SK-N-SH treated with all-trans-retinoic acid at 6 μM for 48 hours (cell line): ENCODE data around the gene TGFB2.

Experiments used
- ATAC-seq: fragments of 200-7000 bp; cut with Tn5 transposase; 3 replicates; pipeline ENCODE4 v1.9.1; 2020; ENCODE audit warnings: mild to moderate bottlenecking, moderate library complexity
- ARNTL ChIP-seq: fragments of 450-650 bp; formaldehyde crosslinking; IDR thresholded peaks from 2 replicates; pipeline ENCODE4 v1.5.0; 2020; ENCODE audit warnings: low read depth, mild to moderate bottlenecking, moderate library complexity, borderline replicate concordance
- BACH2 ChIP-seq: fragments of 250-450 bp; sonication (Bioruptor Pico); IDR thresholded peaks from 2 replicates; pipeline ENCODE4 v1.9.0; 2021; ENCODE audit warnings: mild to moderate bottlenecking, borderline replicate concordance
- CSDC2 ChIP-seq: fragments of 250-450 bp; sonication (Bioruptor Pico); IDR thresholded peaks from 2 replicates; pipeline ENCODE4 v1.5.0; 2020; ENCODE audit warnings: mild to moderate bottlenecking, moderate library complexity
- ESRRG ChIP-seq: fragments of 250-450 bp; sonication (Bioruptor Pico); IDR thresholded peaks from 2 replicates; pipeline ENCODE4 v1.6.1; 2021; ENCODE audit warnings: mild to moderate bottlenecking
- ISL1 ChIP-seq: fragments of 250-450 bp; sonication (Bioruptor Pico); IDR thresholded peaks from 2 replicates; pipeline ENCODE4 v2.1.2; 2022; ENCODE audit warnings: mild to moderate bottlenecking, moderate library complexity
- OSR1 ChIP-seq: fragments of 250-450 bp; sonication (Bioruptor Pico); IDR thresholded peaks from 2 replicates; pipeline ENCODE4 v1.8.0; 2022; ENCODE audit warnings: moderate library complexity, mild to moderate bottlenecking, inconsistent platforms
- PPARA ChIP-seq: fragments of 250-450 bp; sonication (Bioruptor Pico); IDR thresholded peaks from 2 replicates; pipeline ENCODE4 v1.5.0; 2020; ENCODE audit warnings: mild to moderate bottlenecking, borderline replicate concordance
- RARB ChIP-seq: fragments of 250-450 bp; sonication (Bioruptor Pico); IDR thresholded peaks from 2 replicates; pipeline ENCODE4 v1.8.0; 2021; ENCODE audit warnings: mild to moderate bottlenecking, moderate library complexity
- SNAI2 ChIP-seq: fragments of 250-450 bp; sonication (Bioruptor Pico); IDR thresholded peaks from 2 replicates; pipeline ENCODE4 v1.5.0; 2020; ENCODE audit warnings: mild to moderate bottlenecking, moderate library complexity
- TCF4 ChIP-seq: fragments of 250-450 bp; sonication (Bioruptor Pico); IDR thresholded peaks from 2 replicates; pipeline ENCODE4 v1.8.0; 2021; ENCODE audit warnings: mild to moderate bottlenecking, moderate library complexity, borderline replicate concordance
- TOX ChIP-seq: fragments of 250-450 bp; sonication (Bioruptor Pico); IDR thresholded peaks from 2 replicates; pipeline ENCODE4 v1.8.0; 2021; ENCODE audit warnings: mild to moderate bottlenecking, moderate library complexity, borderline replicate concordance
- ZC3H10 ChIP-seq: fragments of 250-450 bp; sonication (Bioruptor Pico); IDR thresholded peaks from 2 replicates; pipeline ENCODE4 v1.5.1; 2021; ENCODE audit warnings: mild to moderate bottlenecking, moderate library complexity
- ZFP3 ChIP-seq: fragments of 250-450 bp; sonication (Bioruptor Pico); IDR thresholded peaks from 2 replicates; pipeline ENCODE4 v1.5.0; 2020; ENCODE audit warnings: mild to moderate bottlenecking, moderate library complexity
- ZFP30 ChIP-seq: fragments of 450-650 bp; formaldehyde crosslinking; IDR thresholded peaks from 2 replicates; pipeline ENCODE4 v1.5.0; 2022; ENCODE audit warnings: mild to moderate bottlenecking, moderate library complexity
- ZNF565 ChIP-seq: fragments of 450-650 bp; formaldehyde crosslinking; conservative IDR thresholded peaks from 2 replicates; pipeline ENCODE4 v1.5.0; 2020; ENCODE audit warnings: low read depth, mild to moderate bottlenecking, moderate library complexity
- ZNF8 ChIP-seq: fragments of 450-650 bp; formaldehyde crosslinking; IDR thresholded peaks from 2 replicates; pipeline ENCODE4 v1.5.0; 2020; ENCODE audit warnings: mild to moderate bottlenecking, moderate library complexity
- TF ChIP-seq, protein P1 (sequence below): fragments of 250-450 bp; sonication (Bioruptor Pico); IDR thresholded peaks from 2 replicates; pipeline ENCODE4 v1.5.1; 2021; ENCODE audit warnings: mild to moderate bottlenecking, moderate library complexity
- TF ChIP-seq, protein P2 (sequence below): fragments of 250-450 bp; sonication (Bioruptor Pico); IDR thresholded peaks from 2 replicates; pipeline ENCODE4 v1.8.0; 2021; ENCODE audit warnings: low read depth, mild to moderate bottlenecking, moderate library complexity, borderline replicate concordance
- TF ChIP-seq, protein P3 (sequence below): fragments of 250-450 bp; sonication (Bioruptor Pico); IDR thresholded peaks from 2 replicates; pipeline ENCODE4 v1.8.0; 2020; ENCODE audit warnings: mild to moderate bottlenecking, moderate library complexity, borderline replicate concordance
- TF ChIP-seq, protein P4 (sequence below): fragments of 250-450 bp; sonication (Bioruptor Pico); IDR thresholded peaks from 2 replicates; pipeline ENCODE4 v1.5.0; 2020; ENCODE audit warnings: mild to moderate bottlenecking, moderate library complexity
- TF ChIP-seq, protein P5 (sequence below): fragments of 250-450 bp; sonication (Bioruptor Pico); IDR thresholded peaks from 2 replicates; pipeline ENCODE4 v1.5.1; 2020; ENCODE audit warnings: low read depth, mild to moderate bottlenecking, moderate library complexity

The TGFB2 gene

DNA sequence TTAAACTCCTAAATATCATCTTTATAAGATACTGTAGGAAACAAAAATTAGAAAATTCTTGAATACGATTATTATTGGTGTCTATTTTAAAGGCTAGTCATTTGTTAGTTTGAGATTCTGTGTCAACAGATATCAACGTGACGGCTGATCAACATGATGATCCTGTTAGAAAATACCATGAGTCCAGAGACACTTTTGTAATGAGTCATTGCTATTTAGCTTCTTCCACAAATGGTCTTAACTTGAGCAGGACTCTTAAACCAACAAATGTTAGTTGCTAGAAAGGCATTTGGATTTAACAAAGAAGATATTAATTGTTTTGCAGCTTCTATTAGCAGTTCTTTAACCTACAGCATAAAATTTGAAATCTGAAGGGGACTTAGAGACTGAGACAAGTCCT, 131.2 kb downstream of the TGFB2 start:
- ATAC-seq: peak; percentile 60
- TF ChIP-seq ZNF565: no peak
- TF ChIP-seq, protein P1, sequence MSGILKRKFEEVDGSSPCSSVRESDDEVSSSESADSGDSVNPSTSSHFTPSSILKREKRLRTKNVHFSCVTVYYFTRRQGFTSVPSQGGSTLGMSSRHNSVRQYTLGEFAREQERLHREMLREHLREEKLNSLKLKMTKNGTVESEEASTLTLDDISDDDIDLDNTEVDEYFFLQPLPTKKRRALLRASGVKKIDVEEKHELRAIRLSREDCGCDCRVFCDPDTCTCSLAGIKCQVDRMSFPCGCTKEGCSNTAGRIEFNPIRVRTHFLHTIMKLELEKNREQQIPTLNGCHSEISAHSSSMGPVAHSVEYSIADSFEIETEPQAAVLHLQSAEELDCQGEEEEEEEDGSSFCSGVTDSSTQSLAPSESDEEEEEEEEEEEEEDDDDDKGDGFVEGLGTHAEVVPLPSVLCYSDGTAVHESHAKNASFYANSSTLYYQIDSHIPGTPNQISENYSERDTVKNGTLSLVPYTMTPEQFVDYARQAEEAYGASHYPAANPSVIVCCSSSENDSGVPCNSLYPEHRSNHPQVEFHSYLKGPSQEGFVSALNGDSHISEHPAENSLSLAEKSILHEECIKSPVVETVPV (CRISPR knock-in tag): no peak
- TF ChIP-seq PPARA (CRISPR knock-in tag): no peak
- no peak for TF ChIP-seq ZFP3
- peak; percentile 66; the same call in 1 of the 2 replicates for TF ChIP-seq ISL1
- TF ChIP-seq ZNF8 (CRISPR knock-in tag): no peak
- TF ChIP-seq TCF4 (CRISPR knock-in tag): no peak
- TF ChIP-seq, protein P2, sequence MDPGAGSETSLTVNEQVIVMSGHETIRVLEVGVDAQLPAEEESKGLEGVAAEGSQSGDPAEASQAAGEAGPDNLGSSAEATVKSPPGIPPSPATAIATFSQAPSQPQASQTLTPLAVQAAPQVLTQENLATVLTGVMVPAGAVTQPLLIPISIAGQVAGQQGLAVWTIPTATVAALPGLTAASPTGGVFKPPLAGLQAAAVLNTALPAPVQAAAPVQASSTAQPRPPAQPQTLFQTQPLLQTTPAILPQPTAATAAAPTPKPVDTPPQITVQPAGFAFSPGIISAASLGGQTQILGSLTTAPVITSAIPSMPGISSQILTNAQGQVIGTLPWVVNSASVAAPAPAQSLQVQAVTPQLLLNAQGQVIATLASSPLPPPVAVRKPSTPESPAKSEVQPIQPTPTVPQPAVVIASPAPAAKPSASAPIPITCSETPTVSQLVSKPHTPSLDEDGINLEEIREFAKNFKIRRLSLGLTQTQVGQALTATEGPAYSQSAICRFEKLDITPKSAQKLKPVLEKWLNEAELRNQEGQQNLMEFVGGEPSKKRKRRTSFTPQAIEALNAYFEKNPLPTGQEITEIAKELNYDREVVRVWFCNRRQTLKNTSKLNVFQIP (CRISPR knock-in tag): no peak
- TF ChIP-seq, protein P3, sequence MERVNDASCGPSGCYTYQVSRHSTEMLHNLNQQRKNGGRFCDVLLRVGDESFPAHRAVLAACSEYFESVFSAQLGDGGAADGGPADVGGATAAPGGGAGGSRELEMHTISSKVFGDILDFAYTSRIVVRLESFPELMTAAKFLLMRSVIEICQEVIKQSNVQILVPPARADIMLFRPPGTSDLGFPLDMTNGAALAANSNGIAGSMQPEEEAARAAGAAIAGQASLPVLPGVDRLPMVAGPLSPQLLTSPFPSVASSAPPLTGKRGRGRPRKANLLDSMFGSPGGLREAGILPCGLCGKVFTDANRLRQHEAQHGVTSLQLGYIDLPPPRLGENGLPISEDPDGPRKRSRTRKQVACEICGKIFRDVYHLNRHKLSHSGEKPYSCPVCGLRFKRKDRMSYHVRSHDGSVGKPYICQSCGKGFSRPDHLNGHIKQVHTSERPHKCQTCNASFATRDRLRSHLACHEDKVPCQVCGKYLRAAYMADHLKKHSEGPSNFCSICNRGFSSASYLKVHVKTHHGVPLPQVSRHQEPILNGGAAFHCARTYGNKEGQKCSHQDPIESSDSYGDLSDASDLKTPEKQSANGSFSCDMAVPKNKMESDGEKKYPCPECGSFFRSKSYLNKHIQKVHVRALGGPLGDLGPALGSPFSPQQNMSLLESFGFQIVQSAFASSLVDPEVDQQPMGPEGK (CRISPR knock-in tag): no peak
- TF ChIP-seq ZC3H10 (CRISPR knock-in tag): 0 out of 2 replicates have a peak, but pooled peaks have one; percentile 36
- no peak for TF ChIP-seq RARB (CRISPR knock-in tag)
- no peak for TF ChIP-seq BACH2
- no peak for TF ChIP-seq ESRRG (CRISPR knock-in tag)

DNA sequence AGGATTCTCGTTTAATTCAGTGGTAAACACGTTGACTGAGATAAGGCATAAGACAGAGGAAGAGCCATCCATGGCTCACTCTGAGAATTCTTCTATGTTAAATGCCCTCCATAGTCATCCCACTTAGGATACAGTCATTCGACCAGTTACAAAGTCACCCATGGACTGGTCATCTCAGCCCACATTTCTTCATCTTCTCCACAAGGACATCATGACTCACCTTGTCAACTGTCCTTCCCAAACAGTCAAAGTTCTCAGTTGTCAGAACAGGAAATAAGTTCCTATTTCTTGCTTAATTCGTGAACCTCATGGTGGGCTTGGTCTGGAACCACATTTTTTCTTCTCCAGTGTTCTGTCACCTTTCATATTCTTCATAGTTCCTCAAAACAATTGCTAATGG, 133.2 kb downstream of the TGFB2 start:
- TF ChIP-seq ZFP3 (no peak), BACH2 (no peak), ZFP30 (CRISPR knock-in tag) (no peak), CSDC2 (CRISPR knock-in tag) (no peak)
- TF ChIP-seq, all 23 proteins: peak for 0
- no peak for ATAC-seq

DNA sequence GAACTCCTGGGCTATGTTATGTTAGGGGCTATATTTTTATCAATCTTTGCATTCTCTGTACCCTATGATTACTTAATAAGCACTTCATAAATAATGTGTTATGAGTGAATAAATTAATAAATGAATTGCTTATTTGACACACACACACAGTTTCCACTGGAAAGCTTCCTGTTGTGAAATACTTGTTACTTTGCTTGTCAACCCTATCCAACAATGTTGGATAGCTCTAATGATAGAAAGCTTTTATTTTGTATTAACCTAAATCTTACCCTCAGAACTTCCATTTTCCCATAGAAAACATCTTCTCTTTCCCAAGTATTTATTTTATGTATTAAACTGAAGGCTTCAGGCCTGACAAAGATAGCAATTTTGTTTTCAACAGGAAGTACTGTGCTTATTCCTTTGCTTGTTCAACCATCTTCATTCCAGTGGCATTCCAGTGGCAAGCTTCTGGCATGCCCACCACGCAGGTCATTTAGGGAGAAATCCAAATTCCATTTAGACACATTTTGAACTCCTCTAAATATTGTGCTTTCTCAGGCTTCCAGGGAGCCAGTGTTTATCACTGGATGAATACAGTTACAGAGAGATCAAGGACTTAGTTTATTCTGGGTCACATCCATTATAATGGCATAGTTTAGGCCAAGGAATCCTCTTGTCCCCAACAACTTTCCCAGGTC, 134.4 kb downstream of the TGFB2 start:
- ATAC-seq: peak; percentile 55
- TF ChIP-seq ZNF8 (CRISPR knock-in tag) (no peak), SNAI2 (CRISPR knock-in tag) (0 out of 2 replicates have a peak, but pooled peaks have one; percentile 45), ESRRG (CRISPR knock-in tag) (no peak), ARNTL (CRISPR knock-in tag) (no peak)

DNA sequence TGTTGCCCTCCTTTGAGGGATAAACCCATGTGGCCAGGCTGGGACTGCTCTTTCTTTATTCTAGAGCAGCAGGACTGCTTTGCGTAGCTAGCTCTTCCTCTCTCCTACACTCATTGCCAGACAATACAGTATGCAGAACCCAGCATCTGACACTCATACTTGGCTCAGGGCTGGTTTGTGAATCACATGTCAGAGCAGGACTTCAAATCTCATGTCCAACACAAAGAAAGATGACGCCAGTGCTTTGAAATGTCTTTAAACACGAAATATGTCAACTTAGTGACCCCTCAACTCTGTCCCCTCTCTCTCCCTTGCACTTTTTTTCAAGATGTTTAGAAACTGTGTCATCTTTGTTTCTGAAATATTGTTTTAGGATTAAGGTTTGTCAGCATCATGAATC, 135.0 kb downstream of the TGFB2 start:
- peak; percentile 80 for ATAC-seq
- TF ChIP-seq, protein P4, sequence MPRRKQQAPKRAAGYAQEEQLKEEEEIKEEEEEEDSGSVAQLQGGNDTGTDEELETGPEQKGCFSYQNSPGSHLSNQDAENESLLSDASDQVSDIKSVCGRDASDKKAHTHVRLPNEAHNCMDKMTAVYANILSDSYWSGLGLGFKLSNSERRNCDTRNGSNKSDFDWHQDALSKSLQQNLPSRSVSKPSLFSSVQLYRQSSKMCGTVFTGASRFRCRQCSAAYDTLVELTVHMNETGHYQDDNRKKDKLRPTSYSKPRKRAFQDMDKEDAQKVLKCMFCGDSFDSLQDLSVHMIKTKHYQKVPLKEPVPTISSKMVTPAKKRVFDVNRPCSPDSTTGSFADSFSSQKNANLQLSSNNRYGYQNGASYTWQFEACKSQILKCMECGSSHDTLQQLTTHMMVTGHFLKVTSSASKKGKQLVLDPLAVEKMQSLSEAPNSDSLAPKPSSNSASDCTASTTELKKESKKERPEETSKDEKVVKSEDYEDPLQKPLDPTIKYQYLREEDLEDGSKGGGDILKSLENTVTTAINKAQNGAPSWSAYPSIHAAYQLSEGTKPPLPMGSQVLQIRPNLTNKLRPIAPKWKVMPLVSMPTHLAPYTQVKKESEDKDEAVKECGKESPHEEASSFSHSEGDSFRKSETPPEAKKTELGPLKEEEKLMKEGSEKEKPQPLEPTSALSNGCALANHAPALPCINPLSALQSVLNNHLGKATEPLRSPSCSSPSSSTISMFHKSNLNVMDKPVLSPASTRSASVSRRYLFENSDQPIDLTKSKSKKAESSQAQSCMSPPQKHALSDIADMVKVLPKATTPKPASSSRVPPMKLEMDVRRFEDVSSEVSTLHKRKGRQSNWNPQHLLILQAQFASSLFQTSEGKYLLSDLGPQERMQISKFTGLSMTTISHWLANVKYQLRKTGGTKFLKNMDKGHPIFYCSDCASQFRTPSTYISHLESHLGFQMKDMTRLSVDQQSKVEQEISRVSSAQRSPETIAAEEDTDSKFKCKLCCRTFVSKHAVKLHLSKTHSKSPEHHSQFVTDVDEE: no peak
- no peak for TF ChIP-seq ZFP30 (CRISPR knock-in tag)
- TF ChIP-seq, protein P3 (CRISPR knock-in tag): no peak
- TF ChIP-seq SNAI2 (CRISPR knock-in tag): no peak
- no peak for TF ChIP-seq ISL1
- TF ChIP-seq ARNTL (CRISPR knock-in tag): no peak
- no peak for TF ChIP-seq ESRRG (CRISPR knock-in tag)
- TF ChIP-seq, protein P5, sequence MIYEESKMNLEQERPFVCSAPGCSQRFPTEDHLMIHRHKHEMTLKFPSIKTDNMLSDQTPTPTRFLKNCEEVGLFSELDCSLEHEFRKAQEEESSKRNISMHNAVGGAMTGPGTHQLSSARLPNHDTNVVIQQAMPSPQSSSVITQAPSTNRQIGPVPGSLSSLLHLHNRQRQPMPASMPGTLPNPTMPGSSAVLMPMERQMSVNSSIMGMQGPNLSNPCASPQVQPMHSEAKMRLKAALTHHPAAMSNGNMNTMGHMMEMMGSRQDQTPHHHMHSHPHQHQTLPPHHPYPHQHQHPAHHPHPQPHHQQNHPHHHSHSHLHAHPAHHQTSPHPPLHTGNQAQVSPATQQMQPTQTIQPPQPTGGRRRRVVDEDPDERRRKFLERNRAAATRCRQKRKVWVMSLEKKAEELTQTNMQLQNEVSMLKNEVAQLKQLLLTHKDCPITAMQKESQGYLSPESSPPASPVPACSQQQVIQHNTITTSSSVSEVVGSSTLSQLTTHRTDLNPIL (CRISPR knock-in tag): no peak; the same call in 1 of the 2 replicates
- no peak for TF ChIP-seq TCF4 (CRISPR knock-in tag)
- TF ChIP-seq CSDC2 (CRISPR knock-in tag): peak; percentile 73; the same call in 1 of the 2 replicates
- TF ChIP-seq PPARA (CRISPR knock-in tag): no peak
- TF ChIP-seq ZNF565: no peak
- TF ChIP-seq, protein P2 (CRISPR knock-in tag): no peak
- 0 out of 2 replicates have a peak, but pooled peaks have one; percentile 54 for TF ChIP-seq ZFP3
- TF ChIP-seq OSR1: no peak
- TF ChIP-seq RARB (CRISPR knock-in tag): no peak
- no peak for TF ChIP-seq ZNF8 (CRISPR knock-in tag)
- peak; percentile 61; the same call in 1 of the 2 replicates for TF ChIP-seq TOX (CRISPR knock-in tag)
